Trophoblast cell (in vitro differentiated cells and primary cell): ENCODE results near the gene MAGEH1.

Source experiments
- DNase-seq, 2 donors: peaks; one replicate each; pipeline ENCODE4 v3.0.0-alpha.2; 2016
- H2AFZ ChIP-seq: 2 replicates; pipeline ENCODE4 v1.6.1; 2013; ENCODE audit warnings: low read length, moderate library complexity, mild to moderate bottlenecking; ENCODE audit not compliant: insufficient read depth, poor library complexity
- H2AK5ac ChIP-seq: 2 replicates; pipeline ENCODE4 v1.6.1; 2013; ENCODE audit warnings: mild to moderate bottlenecking, low read length
- H2BK120ac ChIP-seq: 2 replicates; pipeline ENCODE4 v1.6.1; 2013; ENCODE audit warnings: low read length, mild to moderate bottlenecking, moderate library complexity; ENCODE audit not compliant: insufficient read depth, poor library complexity
- H2BK12ac ChIP-seq: 2 replicates; pipeline ENCODE4 v1.6.1; 2013; ENCODE audit warnings: mild to moderate bottlenecking, low read length, moderate library complexity
- H2BK5ac ChIP-seq: 2 replicates; pipeline ENCODE4 v1.6.1; 2013; ENCODE audit warnings: low read length, low read depth, moderate library complexity, mild to moderate bottlenecking; ENCODE audit not compliant: poor library complexity
- H3K14ac ChIP-seq: 2 replicates; pipeline ENCODE4 v1.6.1; 2013; ENCODE audit warnings: mild to moderate bottlenecking, low read length
- H3K18ac ChIP-seq: 2 replicates; pipeline ENCODE4 v1.6.1; 2013; ENCODE audit warnings: mild to moderate bottlenecking, low read length
- H3K23ac ChIP-seq: 2 replicates; pipeline ENCODE4 v1.6.1; 2013; ENCODE audit warnings: low read length
- H3K27ac ChIP-seq: 2 replicates; pipeline ENCODE4 v1.5.1; 2013; ENCODE audit warnings: low read depth, mild to moderate bottlenecking, inconsistent platforms, low read length, moderate library complexity
- H3K27me3 ChIP-seq: 2 replicates; pipeline ENCODE4 v1.6.1; 2013; ENCODE audit warnings: inconsistent platforms, mild to moderate bottlenecking, low read length, moderate library complexity; ENCODE audit not compliant: insufficient read depth
- H3K36me3 ChIP-seq, 2 experiments: 1 replicate in 1 of 2; 2 replicates in 1 of 2; pipeline ENCODE4 v1.6.1; 2013; ENCODE audit warnings: low read length in 2 of 2, mild to moderate bottlenecking in 2 of 2, moderate library complexity in 1 of 2; ENCODE audit not compliant: insufficient read depth in 2 of 2, control insufficient read depth in 1 of 2
- H3K4ac ChIP-seq: 2 replicates; pipeline ENCODE4 v1.6.1; 2013; ENCODE audit warnings: low read depth, mild to moderate bottlenecking, low read length, moderate library complexity
- H3K4me1 ChIP-seq, 2 experiments: 1 replicate in 1 of 2; 2 replicates in 1 of 2; pipeline ENCODE4 v1.6.1; 2013; ENCODE audit warnings: low read length in 2 of 2, mild to moderate bottlenecking in 2 of 2, moderate library complexity in 1 of 2; ENCODE audit not compliant: insufficient read depth in 2 of 2, control insufficient read depth in 1 of 2
- H3K4me2 ChIP-seq: 2 replicates; pipeline ENCODE4 v1.6.1; 2013; ENCODE audit warnings: inconsistent platforms, mild to moderate bottlenecking, low read length, moderate library complexity
- H3K4me3 ChIP-seq: 2 replicates; pipeline ENCODE4 v1.5.1; 2013; ENCODE audit warnings: mild to moderate bottlenecking, low read depth, low read length, inconsistent platforms
- H3K79me1 ChIP-seq: one replicate; pipeline ENCODE4 v1.6.1; 2013; ENCODE audit warnings: low read length
- H3K79me2 ChIP-seq: 2 replicates; pipeline ENCODE4 v1.6.1; 2013; ENCODE audit warnings: low read length, mild to moderate bottlenecking; ENCODE audit not compliant: control insufficient read depth, insufficient read depth, poor library complexity
- H3K9ac ChIP-seq: 2 replicates; pipeline ENCODE4 v1.6.1; 2013; ENCODE audit warnings: mild to moderate bottlenecking, low read length
- H3K9me3 ChIP-seq: 2 replicates; pipeline ENCODE4 v1.6.1; 2013; ENCODE audit warnings: low read depth, mild to moderate bottlenecking, control low read depth, inconsistent platforms, low read length; ENCODE audit not compliant: insufficient read depth
- H4K12ac ChIP-seq: 2 replicates; pipeline ENCODE4 v1.6.1; 2013; ENCODE audit warnings: low read depth, mild to moderate bottlenecking, low read length, moderate library complexity
- H4K8ac ChIP-seq: 2 replicates; pipeline ENCODE4 v1.6.1; 2013; ENCODE audit warnings: low read depth, mild to moderate bottlenecking, low read length, moderate library complexity
- H4K91ac ChIP-seq: one replicate; pipeline ENCODE4 v1.6.1; 2013; ENCODE audit warnings: low read depth, mild to moderate bottlenecking, low read length, moderate library complexity
- WGBS: extraction: QIAGEN DNeasy Blood & Tissue Kit; methylation state at CpG from one replicate; pipeline ENCODE4 v1.1.7; 2013; ENCODE audit warnings: missing lambda C conversion rate; ENCODE audit not compliant: insufficient read length, insufficient coverage; ENCODE audit errors: extremely low coverage; 5-methylcytosine and 5-hydroxymethylcytosine counted together

MAGEH1 gene

DNA sequence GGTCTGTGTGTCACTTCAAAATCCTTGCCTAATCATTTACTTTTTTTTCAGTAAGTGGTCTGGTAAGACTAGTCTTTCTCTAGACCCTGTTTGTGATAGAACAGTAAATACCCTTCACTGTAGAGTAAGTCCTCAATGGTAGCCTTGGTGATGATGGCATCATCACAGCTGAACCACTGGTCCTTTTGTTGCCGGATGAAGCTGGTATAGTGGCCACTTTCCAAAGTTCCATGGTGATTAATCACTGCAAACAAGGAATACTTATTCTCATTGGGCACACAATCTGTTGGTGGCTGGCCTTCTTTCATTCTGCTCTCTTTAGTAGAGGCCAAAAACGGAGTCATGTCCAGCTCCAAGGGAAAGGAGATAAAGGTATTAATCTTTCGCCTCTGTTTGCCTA is 34.8 kb downstream of the MAGEH1 start:
- H2AFZ ChIP-seq, result no peak overlapping the region
- H3K79me2 ChIP-seq, result peaks cover 4% of the 10 kb centered on the region
- no peak overlapping the region for H3K23ac ChIP-seq
- peaks cover 18% of the 10 kb centered on the region for H3K79me1 ChIP-seq
- H3K9ac ChIP-seq, result no peak overlapping the region
- H3K36me3 ChIP-seq, result peaks cover 2 to 7% of the 10 kb centered on the region in 2 experiments
- no peak overlapping the region for H4K8ac ChIP-seq
- no peak overlapping the region for H4K91ac ChIP-seq
- H2AK5ac ChIP-seq, result no peak overlapping the region
- no CpG with 5 or more reads among the region's 3 CpGs for WGBS
- H2BK120ac ChIP-seq, result no peak overlapping the region
- no peak for DNase-seq
- H3K27me3 ChIP-seq, result no peaks in the 10 kb centered on the region
- no peak overlapping the region for H4K12ac ChIP-seq
- H3K9me3 ChIP-seq, result no peaks in the 10 kb centered on the region
- no peak overlapping the region for H3K27ac ChIP-seq
- no peak overlapping the region for H2BK12ac ChIP-seq
- H3K18ac ChIP-seq, result no peak overlapping the region
- H3K4me3 ChIP-seq, result no peak overlapping the region
- H2BK5ac ChIP-seq, result no peak overlapping the region
- no peaks in the 10 kb centered on the region for H3K4me1 ChIP-seq
- H3K14ac ChIP-seq, result no peak overlapping the region
- H3K4ac ChIP-seq, result no peak overlapping the region
- H3K4me2 ChIP-seq, result no peak overlapping the region

GRCh38 chrX:55487143-55487542 is 35.2 kb downstream of the MAGEH1 start:
- Histone ChIP-seq H3K4me3 (no peak overlapping the region), H3K4me1 (no peaks in the 10 kb centered on the region), H2AFZ (no peak overlapping the region), H3K27me3 (no peaks in the 10 kb centered on the region), H2BK120ac (no peak overlapping the region), H4K91ac (no peak overlapping the region), H3K9me3 (no peaks in the 10 kb centered on the region), H3K18ac (no peak overlapping the region), H4K12ac (no peak overlapping the region), H2BK5ac (no peak overlapping the region), H3K14ac (no peak overlapping the region), H3K9ac (no peak overlapping the region), H3K79me1 (peaks cover 18% of the 10 kb centered on the region), H4K8ac (no peak overlapping the region), H3K4ac (no peak overlapping the region), H3K79me2 (peaks cover 4% of the 10 kb centered on the region), H2AK5ac (no peak overlapping the region), H2BK12ac (no peak overlapping the region), H3K23ac (no peak overlapping the region), H3K36me3 (peaks cover 2 to 7% of the 10 kb centered on the region in 2 experiments), H3K27ac (no peak overlapping the region), H3K4me2 (no peak overlapping the region)
- DNase-seq, result no peak
- no CpG with 5 or more reads among the region's 2 CpGs for WGBS

DNA sequence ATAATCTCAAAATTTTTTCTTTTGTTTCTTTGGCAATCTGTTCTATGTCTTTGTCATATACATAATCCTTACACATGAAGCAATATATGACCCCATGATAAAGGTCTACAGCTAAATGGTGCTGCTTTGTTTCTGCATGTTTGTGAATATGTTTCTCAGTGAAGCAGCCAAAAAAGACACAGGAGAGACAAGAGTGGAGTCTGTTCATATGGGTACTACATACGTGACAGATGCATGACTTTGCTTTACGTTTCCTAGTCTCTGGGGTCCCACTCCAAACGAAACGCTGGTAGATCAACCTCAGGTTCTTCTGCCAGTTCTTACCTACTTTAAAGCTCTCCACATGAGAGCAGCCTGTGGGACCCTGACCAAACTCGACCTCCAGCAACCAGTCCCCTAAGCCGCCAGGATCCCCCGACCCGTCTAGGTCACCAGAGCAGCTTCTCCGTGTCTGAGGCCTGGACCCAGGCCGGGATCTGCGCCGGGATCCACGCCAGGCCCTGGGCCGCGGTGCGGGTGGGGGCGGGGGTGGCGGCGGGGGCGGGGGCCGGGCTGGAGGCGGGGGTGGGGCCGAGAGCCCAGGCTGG is 36.2 kb downstream of the MAGEH1 start:
- Histone ChIP-seq H3K9ac (peak overlapping the region; percentile 63), H3K4ac (no peak overlapping the region), H3K4me3 (peak overlapping the region; percentile 32), H2AK5ac (no peak overlapping the region), H2AFZ (no peak overlapping the region), H3K79me1 (peaks cover 18% of the 10 kb centered on the region), H3K4me1 (no peaks in the 10 kb centered on the region), H2BK12ac (no peak overlapping the region), H3K18ac (no peak overlapping the region), H2BK5ac (no peak overlapping the region), H4K8ac (peak overlapping the region; percentile 48), H4K12ac (no peak overlapping the region), H3K27ac (no peak overlapping the region), H3K9me3 (no peaks in the 10 kb centered on the region), H4K91ac (no peak overlapping the region), H3K79me2 (peaks cover 4% of the 10 kb centered on the region), H3K14ac (no peak overlapping the region), H3K4me2 (peak overlapping the region; percentile 73), H3K27me3 (no peaks in the 10 kb centered on the region), H3K36me3 (peaks cover 2 to 7% of the 10 kb centered on the region in 2 experiments), H2BK120ac (no peak overlapping the region), H3K23ac (no peak overlapping the region)
- DNase-seq, result no peak
- no CpG with 5 or more reads among the region's 23 CpGs for WGBS

DNA sequence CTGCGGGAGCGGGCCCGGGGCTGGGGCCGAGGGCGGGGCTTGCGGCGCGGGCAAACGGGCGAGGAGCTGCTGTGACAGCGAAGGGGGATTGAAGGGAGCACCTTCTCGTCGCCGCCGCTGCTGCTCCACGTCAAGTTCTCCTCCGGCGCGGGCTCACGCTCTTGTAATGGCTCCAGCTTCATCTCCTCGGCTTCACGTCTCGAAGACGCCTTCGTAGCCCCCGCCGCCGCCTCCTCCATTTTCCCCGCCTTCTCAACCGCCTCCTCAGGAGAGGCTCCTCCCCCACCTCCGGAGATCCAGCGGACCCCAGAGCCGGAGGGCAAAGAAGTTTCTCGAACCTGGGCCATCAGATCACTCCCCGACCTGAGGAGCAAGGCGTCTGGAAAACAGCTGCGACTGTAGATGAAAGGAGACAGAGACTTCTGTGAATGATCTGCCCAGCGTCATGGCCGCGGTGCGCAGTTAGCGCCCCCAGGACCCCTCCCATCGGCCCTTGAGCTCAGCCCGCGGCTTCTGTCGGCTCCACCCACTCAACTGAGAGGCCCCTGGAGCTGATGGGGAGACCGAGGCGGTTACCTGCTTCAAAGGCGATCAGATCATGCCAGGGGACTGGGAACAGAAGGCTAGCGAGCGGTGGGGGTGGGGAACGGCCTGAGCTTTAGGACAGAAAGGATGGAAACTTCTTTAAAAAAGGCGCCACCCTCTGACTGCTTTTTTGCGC is 36.8 kb downstream of the MAGEH1 start:
- Histone ChIP-seq H3K14ac (peak overlapping the region; percentile 84), H2BK5ac (peak overlapping the region; percentile 4), H3K9ac (peak overlapping the region; percentile 72), H4K91ac (peak overlapping the region; percentile 77), H3K4ac (peak overlapping the region; percentile 79), H2AK5ac (no peak overlapping the region), H2AFZ (peak overlapping the region; percentile 90), H3K4me3 (peak overlapping the region; percentile 76), H3K4me2 (peak overlapping the region; percentile 66), H3K79me2 (peaks cover 4% of the 10 kb centered on the region), H2BK12ac (peak overlapping the region; percentile 64), H3K36me3 (peaks cover 2 to 7% of the 10 kb centered on the region in 2 experiments), H2BK120ac (peak overlapping the region; percentile 66), H3K9me3 (no peaks in the 10 kb centered on the region), H3K27me3 (no peaks in the 10 kb centered on the region), H3K23ac (no peak overlapping the region), H3K18ac (peak overlapping the region; percentile 90), H3K79me1 (peaks cover 18% of the 10 kb centered on the region), H3K4me1 (no peaks in the 10 kb centered on the region), H3K27ac (peak overlapping the region; percentile 82), H4K8ac (peak overlapping the region; percentile 84), H4K12ac (peak overlapping the region; percentile 52)
- peak; percentile 49 for DNase-seq
- no CpG with 5 or more reads among the region's 54 CpGs for WGBS
